GM19324 (cell line): ENCODE data around the gene PGAM5.

Source experiments
- ATAC-seq: cut with Tn5 transposase; IDR thresholded peaks from one replicate; pipeline ENCODE4 v1.9.1; 2021; ENCODE audit warnings: mild to moderate bottlenecking, moderate library complexity; ENCODE audit not compliant: unreplicated experiment, low FRiP score

Gene PGAM5

GRCh38 chr12:132719141-132719953, 8.7 kb downstream of the PGAM5 start:
- ATAC-seq: no peak

DNA sequence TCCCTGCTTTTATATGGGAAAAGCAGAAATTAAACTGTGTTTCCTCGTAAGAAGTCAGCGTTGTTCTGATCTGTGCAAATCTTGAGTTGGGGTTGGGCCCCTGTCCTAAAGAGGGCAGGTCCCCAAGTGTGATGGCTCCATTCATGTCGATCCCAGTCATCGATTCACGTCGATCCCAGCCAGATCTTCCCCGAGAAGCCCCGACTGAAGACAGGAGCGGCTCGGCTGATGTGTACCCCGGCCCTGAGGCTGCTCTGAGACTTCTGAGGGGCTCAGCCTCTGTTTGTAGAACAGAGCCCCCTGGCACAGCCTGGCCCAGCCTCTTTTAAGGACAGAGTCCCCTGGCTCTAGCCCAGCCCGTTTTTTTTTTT, 9.3 kb downstream of the PGAM5 start:
- no peak for ATAC-seq

- no peak for ATAC-seq
These were observed 10.1 kb downstream of the PGAM5 start for GRCh38 chr12:132720606-132721345.

- ATAC-seq: no peak
These were observed 12.5 kb downstream of the PGAM5 start for GRCh38 chr12:132723015-132723763.

GRCh38 chr12:132723764-132724140, 13.1 kb downstream of the PGAM5 start:
- no peak for ATAC-seq

- no peak for ATAC-seq
These were observed 14.0 kb downstream of the PGAM5 start for GRCh38 chr12:132724506-132725241.

GRCh38 chr12:132726386-132726785, 15.7 kb downstream of the PGAM5 start:
- no peak for ATAC-seq

DNA sequence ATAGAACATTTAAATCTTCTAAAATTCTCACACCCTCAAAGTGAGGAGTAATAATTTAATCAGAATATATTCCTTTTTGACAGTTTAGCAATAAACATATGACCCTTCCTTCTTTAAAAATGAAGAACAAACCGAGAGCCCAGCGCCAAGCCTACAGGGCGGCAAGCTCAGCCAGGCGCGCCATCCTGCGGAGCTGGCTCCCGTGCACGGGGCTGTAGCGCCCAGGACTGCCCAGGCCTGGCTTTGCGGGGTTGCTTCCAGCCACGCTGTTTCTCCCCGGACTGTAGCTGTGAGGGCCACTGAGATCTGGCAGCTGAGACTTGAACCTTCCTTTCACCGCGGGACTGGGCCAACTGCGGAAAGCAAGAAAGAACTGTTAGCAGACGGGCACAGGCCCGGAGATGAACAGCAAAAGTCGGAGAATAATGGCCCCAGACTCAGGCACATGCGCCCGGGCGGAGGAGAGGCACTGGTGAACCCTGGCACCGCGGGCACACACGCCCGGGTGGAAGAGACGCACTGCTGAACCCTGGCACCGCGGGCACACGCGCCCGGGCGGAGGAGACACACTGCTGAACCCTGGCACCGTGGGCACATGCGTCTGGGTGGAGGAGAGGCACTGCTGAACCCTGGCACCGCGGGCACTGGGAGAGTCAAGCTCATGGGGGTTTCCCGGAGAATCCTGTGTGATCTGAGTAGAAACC, 16.6 kb downstream of the PGAM5 start:
- no peak for ATAC-seq

DNA sequence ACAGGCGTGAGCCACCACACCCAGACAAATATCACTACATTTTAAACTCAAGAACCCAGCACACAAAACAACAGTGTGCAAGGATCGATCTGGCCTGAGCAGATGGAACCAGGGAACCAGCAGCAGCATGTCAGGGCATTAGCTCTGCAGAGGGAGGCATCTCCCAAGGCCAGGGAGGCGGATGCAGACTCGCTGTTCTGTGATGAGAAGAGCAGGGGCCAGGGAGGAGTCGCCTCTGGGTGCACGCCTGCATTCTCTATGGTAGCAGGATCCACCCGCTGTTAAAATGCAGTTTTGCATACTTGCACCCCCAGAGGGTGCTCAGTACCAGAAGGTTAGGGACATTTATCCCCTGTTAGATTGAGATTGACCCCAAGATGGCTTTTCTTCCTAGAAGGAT, 17.9 kb downstream of the PGAM5 start:
- no peak for ATAC-seq

- ATAC-seq: no peak
These were observed 19.1 kb downstream of the PGAM5 start for GRCh38 chr12:132729541-132730320.

DNA sequence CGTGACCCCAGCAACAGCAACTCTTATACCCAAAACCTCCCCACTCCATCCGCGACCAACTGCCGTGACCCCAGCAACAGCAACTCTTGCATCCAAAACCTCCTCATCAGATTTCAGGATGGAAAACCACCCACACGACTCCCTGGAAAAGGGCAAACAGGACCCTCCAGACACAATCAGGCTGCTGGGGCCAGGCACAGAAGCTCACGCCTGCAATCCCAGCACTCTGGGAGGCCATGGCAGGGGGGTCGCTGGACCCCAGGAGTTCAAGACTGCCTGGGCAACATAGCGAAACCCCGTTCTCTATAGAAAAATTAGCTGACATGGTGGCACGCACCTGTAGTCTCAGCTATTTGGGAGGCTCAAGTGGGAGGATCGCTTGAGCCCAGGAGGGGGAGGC, 19.7 kb downstream of the PGAM5 start:
- no peak for ATAC-seq

DNA sequence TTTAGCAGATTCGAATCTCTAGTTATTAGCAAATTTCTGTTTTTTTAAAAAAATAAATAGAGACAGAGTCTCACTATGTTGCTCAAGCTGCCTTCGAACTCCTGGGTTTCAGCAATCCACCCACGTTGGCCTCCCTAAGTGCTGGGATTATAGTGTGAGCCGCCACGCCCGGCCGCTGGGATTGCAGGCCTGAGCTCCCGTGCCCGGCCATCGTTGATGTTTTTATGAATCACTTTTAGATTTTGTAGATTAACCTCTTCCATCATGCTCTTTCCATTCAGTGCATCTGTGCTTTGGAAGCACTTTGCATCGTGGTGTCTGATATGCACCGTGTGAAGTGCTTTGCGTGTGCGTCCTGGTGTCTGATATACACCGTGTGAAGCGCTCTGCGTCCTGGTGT, 20.9 kb downstream of the PGAM5 start:
- no peak for ATAC-seq

- ATAC-seq: no peak
These were observed 23.6 kb downstream of the PGAM5 start for GRCh38 chr12:132734206-132734605.

GRCh38 chr12:132735496-132735895, 24.9 kb downstream of the PGAM5 start:
- ATAC-seq: no peak

DNA sequence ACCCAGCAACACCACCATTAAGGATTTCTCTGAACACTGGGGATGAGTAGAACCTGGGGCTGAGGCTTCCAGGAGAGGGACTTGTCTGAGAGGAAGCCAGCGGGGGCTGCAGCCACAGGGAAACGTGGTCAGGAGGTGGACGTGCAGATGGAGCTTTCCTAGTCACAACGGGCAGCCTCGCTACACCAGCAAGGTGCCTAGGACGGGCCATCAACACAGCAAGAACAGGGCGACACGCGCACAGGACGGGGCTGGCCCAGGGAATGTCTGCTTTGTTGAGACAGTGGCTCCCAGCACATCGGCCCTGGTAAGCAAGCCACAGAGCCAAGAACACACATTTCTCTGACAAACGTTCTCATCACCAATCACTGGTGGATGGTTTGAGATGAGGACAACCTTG, 25.7 kb downstream of the PGAM5 start:
- no peak for ATAC-seq

DNA sequence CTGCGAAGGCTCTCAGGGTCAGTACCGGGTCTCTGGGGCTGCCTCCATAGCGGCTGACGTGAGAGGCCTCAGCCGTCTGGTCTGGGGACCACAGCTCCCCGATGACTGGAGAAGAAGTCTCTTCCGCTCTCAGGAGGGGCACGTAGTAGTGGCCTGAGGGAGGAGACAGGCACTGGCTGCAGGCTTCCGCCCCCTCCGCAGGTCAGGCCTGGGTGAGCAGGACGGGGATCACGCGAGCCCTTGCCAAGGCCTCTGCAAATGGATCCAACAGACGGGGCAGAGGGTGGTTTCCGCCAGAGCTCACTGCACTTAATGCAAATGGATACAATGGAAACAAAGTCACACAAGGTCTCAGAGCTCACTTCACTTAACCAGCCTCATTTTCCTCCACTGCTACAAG, 26.3 kb downstream of the PGAM5 start:
- ATAC-seq: no peak

GRCh38 chr12:132739600-132740312, 29.1 kb downstream of the PGAM5 start:
- no peak for ATAC-seq

GRCh38 chr12:132740313-132740646, 29.6 kb downstream of the PGAM5 start:
- ATAC-seq: no peak

DNA sequence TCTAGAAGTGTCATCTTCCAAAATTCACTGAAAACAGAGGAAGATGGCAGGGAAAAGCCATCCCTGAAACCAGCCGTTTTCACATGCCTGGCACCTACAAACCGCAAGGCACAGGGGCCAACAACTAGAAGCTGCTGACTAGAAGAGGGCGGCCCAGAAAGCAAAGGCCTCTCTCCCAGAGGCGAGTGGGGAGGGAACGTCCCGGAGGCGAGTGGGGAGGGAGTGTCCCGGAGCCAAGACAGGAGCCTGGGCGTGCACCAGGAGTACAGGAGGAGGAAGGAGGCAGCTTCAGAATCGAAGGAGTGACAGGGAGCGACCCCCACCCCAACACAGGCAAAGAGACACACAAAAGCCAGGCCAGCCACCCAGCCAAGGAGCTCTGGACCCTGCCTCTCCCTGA, 30.0 kb downstream of the PGAM5 start:
- ATAC-seq: no peak
